Muscle of back (tissue), 13 donors: Measurements from ENCODE around the gene KRTAP10-11. TPM values are rescaled to one million over a fixed set of nuclear protein-coding genes. Genes with fewer than 3 reads are reported as not detected.
"Not testable (repeated sequence)": the region's sequence is repeated elsewhere in the genome, so short reads cannot be mapped to it uniquely, and the experiment has no call there.

ENCODE experiments used
- DNase-seq, 3 donors: peaks; one replicate each; pipeline versions ENCODE4 v3.0.0 to v3.0.0-alpha.2; 2013
- long read RNA-seq, 9 donors: transcript quantifications; one replicate each; lab custom pipeline, GENCODE V29; 2026
- polyA plus RNA-seq, 10 donors: library from polyadenylated mRNA; unstranded; fragments of 120-200 nt; gene quantifications; one replicate each; pipeline ENCODE4 v1.2.1, GENCODE V29; 2013; ENCODE audit not compliant: insufficient read length in 10 of 10

KRTAP10-11 gene
- polyA plus RNA-seq, result not detected
- long read RNA-seq, donor 1, result 0 reads
- long read RNA-seq, donor 2, result 0 reads
- long read RNA-seq, donor 3, result 0 reads
- long read RNA-seq, donor 4, result 0 reads
- long read RNA-seq, donor 5, result 0 reads
- long read RNA-seq, donor 6, result 0 reads
- long read RNA-seq, donor 7, result 0 reads
- long read RNA-seq, donor 8, result 0 reads
- long read RNA-seq, donor 9, result 0 reads

DNA sequence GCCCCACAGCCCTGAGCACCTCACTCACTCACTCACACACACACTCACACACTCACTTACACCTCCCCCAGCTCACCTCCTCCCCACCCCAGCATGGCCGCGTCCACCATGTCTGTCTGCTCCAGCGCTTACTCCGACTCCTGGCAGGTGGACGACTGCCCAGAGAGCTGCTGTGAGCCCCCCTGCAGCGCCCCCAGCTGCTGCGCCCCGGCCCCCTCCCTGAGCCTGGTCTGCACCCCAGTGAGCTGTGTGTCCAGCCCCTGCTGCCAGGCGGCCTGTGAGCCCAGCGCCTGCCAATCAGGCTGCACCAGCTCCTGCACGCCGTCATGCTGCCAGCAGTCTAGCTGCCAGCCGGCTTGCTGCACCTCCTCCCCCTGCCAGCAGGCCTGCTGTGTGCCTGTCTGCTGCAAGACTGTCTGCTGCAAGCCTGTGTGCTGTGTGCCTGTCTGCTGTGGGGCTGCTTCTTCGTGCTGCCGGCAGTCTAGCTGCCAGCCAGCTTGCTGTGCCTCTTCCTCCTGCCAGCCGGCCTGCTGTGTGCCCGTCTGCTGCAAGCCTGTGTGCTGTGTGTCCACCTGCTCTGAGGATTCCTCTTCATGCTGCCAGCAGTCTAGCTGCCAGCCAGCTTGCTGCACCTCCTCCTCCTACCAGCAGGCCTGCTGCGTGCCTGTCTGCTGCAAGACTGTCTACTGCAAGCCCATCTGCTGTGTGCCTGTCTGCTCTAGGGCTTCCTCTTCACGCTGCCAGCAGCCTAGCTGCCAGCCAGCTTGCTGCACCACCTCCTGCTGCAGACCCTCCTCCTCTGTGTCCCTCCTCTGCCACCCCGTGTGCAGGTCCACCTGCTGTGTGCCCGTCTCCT lies at the start of gene KRTAP10-11:
Gene KRTAP10-11 (plus strand): TSS at position 49 of the 856 bp plus-strand sequence. CDS start 45 bp downstream, at position 94.
- not testable (repeated sequence) for DNase-seq

GRCh38 chr21:44598061-44598460 lies 48.2 kb upstream of the KRTAP10-11 start:
- no peak for DNase-seq

DNA sequence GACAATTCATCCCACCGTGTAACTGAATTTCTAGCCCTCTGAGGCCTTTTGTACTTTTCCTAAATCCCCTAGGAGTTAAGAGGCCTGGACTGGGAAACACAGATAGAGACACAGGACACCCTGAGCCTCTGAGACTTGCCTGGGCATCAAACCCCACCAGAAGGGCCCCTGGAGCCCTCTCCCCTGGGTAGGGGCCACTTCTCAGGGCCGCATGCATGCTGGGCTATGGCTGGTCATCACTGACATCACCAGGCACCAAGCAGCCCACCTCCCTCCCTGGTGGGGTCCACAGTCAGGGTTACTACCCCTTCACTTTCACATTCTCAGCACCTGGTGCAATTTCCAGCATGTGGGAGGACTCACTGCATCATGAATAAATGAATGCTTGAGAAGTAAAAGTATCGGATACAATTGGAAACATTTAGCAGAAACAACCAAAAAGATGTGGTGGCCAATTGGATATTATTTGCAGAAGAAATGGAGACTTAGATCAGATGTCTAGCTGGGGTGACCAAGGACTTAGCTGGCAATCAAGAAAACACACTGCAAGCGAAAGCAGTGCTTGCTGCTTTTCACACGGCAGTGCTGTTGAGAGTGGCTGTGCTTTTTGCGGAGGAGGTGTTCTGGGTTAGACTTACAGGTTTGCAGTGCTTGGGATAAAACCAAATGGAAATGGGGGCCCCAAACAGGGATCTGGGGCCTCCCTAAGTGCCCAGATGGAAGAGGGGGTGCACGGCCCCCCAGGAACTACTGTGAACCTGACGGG lies 46.8 kb upstream of the KRTAP10-11 start:
- no peak for DNase-seq

- not testable (repeated sequence) for DNase-seq
Observed at GRCh38 chr21:44600118-44600978, 45.9 kb upstream of the KRTAP10-11 start, which contains the start of gene KRTAP10-7. KRTAP10-7 (plus strand) TSS chr21:44600597; CDS start chr21:44600622, 25 bp downstream.

DNA sequence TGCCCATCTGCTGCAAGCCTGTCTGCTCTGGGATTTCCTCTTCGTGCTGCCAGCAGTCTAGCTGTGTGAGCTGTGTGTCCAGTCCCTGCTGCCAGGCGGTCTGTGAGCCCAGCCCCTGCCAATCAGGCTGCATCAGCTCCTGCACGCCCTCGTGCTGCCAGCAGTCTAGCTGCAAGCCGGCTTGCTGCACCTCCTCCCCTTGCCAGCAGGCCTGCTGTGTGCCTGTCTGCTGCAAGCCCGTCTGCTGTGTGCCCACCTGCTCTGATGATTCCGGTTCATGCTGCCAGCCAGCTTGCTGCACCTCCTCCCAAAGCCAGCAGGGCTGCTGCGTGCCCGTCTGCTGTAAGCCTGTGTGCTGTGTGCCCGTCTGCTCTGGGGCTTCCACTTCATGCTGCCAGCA lies 45.1 kb upstream of the KRTAP10-11 start:
- DNase-seq, result not testable (repeated sequence)

GRCh38 chr21:44601596-44602462 lies 44.4 kb upstream of the KRTAP10-11 start:
- DNase-seq, result no peak

GRCh38 chr21:44602463-44602850 lies 43.8 kb upstream of the KRTAP10-11 start:
- DNase-seq, result no peak

DNA sequence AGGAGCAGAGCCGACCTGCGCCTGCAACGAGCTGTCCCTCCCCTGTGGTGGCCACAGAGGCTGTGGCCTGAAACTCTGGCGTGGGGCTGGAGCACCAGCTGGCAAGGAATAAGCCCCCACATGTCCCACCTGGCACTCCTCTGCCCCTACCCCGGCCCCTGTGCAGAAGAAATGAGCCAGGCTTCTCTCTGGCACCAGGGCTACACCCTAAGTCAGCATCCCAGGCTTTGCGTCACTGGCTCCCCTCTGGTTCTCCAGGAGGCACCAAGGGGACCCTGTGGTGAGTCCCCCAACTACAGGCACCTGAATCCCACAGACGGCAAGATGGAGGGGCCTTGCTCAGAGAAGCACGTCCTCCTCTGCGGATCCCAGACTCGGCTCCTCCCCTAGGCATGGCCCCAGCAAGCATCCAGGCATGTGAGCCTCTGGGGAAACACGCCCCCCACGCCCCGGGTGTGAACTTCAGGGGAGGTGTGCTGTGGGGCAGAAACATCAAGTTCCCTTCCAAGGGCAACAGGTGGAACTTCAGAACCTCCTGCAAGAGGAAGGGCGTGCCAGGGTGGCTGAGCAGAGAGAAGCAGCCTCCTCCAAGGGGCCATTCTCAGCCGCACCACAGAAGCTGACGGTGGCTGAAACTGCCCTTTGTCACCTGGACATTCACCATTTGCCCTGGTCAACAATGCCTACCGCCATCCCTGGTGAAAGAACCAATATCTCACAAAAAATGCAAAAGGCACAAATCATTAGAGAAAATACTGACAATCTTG lies 42.9 kb upstream of the KRTAP10-11 start:
- no peak for DNase-seq

- DNase-seq, result no peak
Observed at GRCh38 chr21:44603911-44604310, 42.3 kb upstream of the KRTAP10-11 start.

DNA sequence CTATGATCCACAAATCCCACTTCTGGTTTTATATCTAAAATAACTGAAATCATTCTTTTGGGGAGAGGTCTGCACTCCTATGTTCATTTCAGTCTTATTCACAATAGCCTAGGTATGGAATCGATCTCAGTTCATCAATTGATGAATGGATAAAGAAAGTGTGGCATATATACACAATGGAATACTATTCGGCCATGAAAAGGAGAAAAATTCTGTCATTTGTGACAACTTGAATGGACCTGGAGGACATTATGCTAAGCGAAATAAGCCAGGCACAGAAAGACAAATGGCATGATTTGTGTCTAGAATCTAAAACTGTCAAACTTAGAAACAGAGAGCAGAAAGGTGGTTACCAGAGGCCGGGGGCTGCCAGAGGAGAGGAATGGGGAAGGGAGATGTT lies 39.7 kb upstream of the KRTAP10-11 start:
- DNase-seq, result no peak

GRCh38 chr21:44609193-44609592 lies 37.0 kb upstream of the KRTAP10-11 start:
- DNase-seq, result no peak

DNA sequence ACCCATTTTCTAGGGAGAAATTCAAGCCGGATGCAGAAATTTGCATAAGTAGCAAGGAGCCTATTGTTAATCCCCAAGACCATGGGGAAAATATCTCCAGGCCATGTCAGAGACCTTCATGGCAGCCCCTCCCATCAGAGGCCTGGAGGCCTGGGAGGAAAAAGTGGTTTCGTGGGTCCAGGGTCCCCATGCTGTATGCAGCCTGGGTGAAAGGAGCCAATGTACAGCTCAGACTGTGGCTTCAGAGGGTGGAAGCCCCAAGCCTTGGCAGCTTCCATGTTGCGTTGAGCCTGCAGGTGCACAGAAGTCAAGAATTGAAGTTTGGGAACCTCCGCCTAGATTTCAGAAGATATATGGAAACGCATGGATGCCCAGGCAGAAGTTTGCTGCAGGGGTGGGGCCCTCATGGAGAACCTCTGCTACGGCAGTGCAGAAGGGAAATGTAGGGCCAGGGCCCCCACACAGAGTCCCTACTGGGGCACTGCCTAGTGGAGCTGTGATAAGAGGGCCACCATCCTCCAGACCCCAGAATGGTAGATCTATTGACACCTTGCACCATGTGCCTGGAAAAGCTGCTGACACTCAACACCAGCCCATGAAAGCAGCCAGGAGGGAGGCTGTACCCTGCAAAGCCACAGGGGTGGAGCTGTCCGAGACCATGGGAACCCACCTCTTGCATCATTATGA lies 35.9 kb upstream of the KRTAP10-11 start:
- DNase-seq, result not testable (repeated sequence)

DNA sequence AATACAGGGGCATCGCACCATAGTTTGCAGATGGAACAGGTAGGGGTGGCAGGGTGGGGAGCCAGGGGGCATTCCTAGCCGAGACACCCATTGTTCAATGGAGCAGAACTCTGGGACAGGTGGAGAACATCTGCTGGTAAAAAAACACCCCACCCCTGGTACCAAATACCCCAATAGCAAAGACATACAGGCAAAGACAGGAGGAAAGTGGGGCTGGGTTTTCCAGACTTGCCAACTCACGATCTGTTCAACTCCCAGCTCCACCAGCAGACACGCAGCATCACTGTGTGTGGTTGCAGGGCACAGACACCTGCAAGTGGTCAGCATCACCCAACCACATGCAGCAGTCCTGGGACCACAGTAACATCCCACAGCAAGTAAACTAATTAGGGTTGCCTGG lies 34.7 kb upstream of the KRTAP10-11 start:
- DNase-seq, result no peak

DNA sequence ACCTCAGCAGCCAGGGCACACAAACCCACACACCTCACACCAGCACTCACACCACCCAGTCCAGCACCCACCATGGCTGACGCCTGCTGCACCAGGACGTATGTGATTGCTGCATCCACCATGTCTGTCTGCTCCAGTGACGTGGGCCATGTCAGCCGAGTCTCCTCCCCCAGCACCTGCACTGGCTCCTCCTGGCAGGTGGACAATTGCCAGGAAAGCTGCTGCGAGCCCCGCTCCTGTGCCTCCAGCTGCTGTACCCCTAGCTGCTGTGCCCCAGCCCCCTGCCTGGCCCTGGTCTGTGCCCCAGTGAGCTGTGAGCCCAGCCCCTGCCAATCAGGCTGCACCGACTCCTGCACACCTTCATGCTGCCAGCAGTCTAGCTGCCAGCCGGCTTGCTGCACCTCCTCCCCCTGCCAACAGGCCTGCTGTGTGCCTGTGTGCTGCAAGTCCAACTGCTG lies 34.2 kb upstream of the KRTAP10-11 start, which contains the start of gene KRTAP10-8:
Gene KRTAP10-8 (plus strand): TSS at position 51 of the 458 bp plus-strand sequence. CDS start 22 bp downstream, at position 73.
- no peak for DNase-seq

GRCh38 chr21:44612669-44613229 lies 33.5 kb upstream of the KRTAP10-11 start:
- no peak for DNase-seq

- DNase-seq, result no peak
Observed at GRCh38 chr21:44613386-44614155, 32.6 kb upstream of the KRTAP10-11 start.

DNA sequence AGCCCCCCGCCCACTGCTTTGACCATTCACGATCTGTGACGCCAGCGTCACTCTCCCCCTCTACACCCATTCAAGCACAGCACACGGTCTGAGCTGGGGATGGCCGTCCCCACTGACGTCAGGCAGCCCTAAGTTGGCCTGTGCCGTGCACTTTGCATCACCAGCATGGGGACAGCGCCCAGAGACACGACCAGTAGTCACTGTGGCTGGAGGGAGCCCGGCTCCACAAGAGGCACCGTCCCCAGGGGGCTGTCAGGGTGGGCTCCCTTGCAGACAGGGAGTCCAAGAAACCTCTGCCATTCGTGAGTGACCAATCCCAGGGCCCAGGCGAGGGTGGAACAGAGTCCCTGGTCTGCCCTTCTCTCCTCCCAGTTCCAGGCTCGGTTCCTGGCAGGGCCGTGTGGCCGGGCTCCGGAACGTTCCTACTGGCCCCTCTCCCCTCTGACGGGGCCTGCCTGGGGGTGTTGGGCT lies 32.0 kb upstream of the KRTAP10-11 start:
- DNase-seq, result no peak
